Esophagus muscularis mucosa (tissue), 4 donors: ENCODE results near the gene NTSR1. TPM values are rescaled to one million over a fixed set of nuclear protein-coding genes. Genes with fewer than 3 reads are reported as not detected.

ENCODE experiments used
- DNase-seq: peaks from one replicate; pipeline ENCODE4 v3.0.0-alpha.2; 2017; ENCODE audit errors: extremely low spot score
- H3K27ac ChIP-seq, 4 donors: fragments of 200-600 bp; sonication (generic); replicated peaks in 1 of 4; 1 replicate in 3 of 4; 2 replicates in 1 of 4; pipeline ENCODE4 v1.5.1; 2016 to 2019; ENCODE audit warnings: mild to moderate bottlenecking in 1 of 4
- H3K27me3 ChIP-seq, 4 donors: fragments of 200-600 bp; sonication (generic); one replicate each; pipeline versions ENCODE4 v1.5.1 to v1.6.0; 2016 to 2019
- H3K36me3 ChIP-seq, 4 donors: fragments of 200-600 bp; sonication (generic); one replicate each; pipeline ENCODE4 v1.5.1; 2016 to 2019
- H3K4me1 ChIP-seq, 4 donors: fragments of 200-600 bp; sonication (generic); one replicate each; pipeline ENCODE4 v1.5.1; 2016 to 2019
- H3K4me3 ChIP-seq, 4 donors: fragments of 200-600 bp; sonication (generic); 1 replicate in 2 of 4; 2 replicates in 2 of 4; pipeline ENCODE4 v1.5.1; 2016 to 2019; ENCODE audit warnings: mild to moderate bottlenecking in 4 of 4, moderate library complexity in 1 of 4
- H3K9me3 ChIP-seq, 4 donors: fragments of 200-600 bp; sonication (generic); 1 replicate in 3 of 4; 2 replicates in 1 of 4; pipeline ENCODE4 v1.5.1; 2016 to 2019
- EP300 ChIP-seq: sonication (generic); formaldehyde crosslinking; IDR thresholded peaks from one replicate; pipeline ENCODE4 v1.6.1; 2017; ENCODE audit warnings: antibody characterized with exemption
- POLR2A ChIP-seq: fragments of 450-650 bp; IDR thresholded peaks from one replicate; pipeline ENCODE4 v1.6.1; 2017; ENCODE audit warnings: antibody characterized with exemption, moderate library complexity, mild to moderate bottlenecking, low read depth
- POLR2AphosphoS5 ChIP-seq, 2 donors: sonication (generic); formaldehyde crosslinking; IDR thresholded peaks; one replicate each; pipeline ENCODE4 v1.6.1; 2017; ENCODE audit warnings: antibody characterized with exemption in 2 of 2
- WGBS: methylation state at CpG from one replicate; pipeline ENCODE4 v1.1.5; 2018; 5-methylcytosine and 5-hydroxymethylcytosine counted together
- intact Hi-C: fragments of 100-400 bp; cut with DNase I; formaldehyde crosslinking; loops from one replicate; pipeline ENCODE4 v1.15.1; 2023
- total RNA-seq, 4 donors: library from RNA; depleted of rRNA; stranded (reverse); fragments of >200 nt; gene quantifications; one replicate each; pipeline versions ENCODE4 v1.1.0 to v1.2.1, GENCODE V29; 2016
- TF ChIP-seq, protein P1 (sequence below), 3 experiments: fragments of 200-600 bp in 2 of 3; fragments of 450-650 bp in 1 of 3; sonication (generic) in 2 of 3; IDR thresholded peaks; one replicate each; pipeline ENCODE4 v1.5.1; 2017 to 2019; ENCODE audit warnings: antibody characterized with exemption in 3 of 3, mild to moderate bottlenecking in 2 of 3, moderate library complexity in 1 of 3

NTSR1 gene
- total RNA-seq, 4 donors from 2014 or later, result 0.42 to 1.6 (median 0.80) TPM

DNA sequence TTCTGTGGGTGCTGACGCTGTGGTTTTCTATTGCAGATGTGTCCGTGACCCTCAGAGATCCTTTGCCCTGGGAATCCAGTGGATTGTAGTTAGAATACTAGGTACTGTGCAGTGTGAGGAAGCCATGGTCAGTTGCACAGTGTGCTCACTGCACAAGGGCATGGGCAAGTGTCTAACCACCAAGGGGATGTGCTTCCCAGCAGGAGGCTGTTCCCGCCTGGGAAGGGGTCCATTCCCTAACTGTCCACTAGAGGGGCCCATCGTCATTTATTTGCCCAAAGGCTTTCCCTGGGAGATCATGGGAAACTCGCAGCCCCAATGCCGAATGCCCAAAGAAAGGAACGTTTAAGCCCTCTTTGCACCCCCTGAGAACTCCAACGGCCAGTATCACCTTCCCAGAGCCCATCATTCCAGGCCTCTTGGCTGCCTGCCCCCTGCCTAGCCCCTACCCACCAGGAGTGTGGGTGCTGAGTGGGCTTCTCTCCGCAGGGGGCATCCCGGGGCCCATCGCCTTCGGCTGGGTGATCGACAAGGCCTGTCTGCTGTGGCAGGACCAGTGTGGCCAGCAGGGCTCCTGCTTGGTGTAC is 40.1 kb upstream of the NTSR1 start:
- no peak for DNase-seq
- peak in 1 of 2 donors; percentile 41 for TF ChIP-seq POLR2AphosphoS5 (IDR thresholded peaks at IDR 0.05)
- TF ChIP-seq EP300, result no peak
- TF ChIP-seq POLR2A, result no peak
- TF ChIP-seq, protein P1, sequence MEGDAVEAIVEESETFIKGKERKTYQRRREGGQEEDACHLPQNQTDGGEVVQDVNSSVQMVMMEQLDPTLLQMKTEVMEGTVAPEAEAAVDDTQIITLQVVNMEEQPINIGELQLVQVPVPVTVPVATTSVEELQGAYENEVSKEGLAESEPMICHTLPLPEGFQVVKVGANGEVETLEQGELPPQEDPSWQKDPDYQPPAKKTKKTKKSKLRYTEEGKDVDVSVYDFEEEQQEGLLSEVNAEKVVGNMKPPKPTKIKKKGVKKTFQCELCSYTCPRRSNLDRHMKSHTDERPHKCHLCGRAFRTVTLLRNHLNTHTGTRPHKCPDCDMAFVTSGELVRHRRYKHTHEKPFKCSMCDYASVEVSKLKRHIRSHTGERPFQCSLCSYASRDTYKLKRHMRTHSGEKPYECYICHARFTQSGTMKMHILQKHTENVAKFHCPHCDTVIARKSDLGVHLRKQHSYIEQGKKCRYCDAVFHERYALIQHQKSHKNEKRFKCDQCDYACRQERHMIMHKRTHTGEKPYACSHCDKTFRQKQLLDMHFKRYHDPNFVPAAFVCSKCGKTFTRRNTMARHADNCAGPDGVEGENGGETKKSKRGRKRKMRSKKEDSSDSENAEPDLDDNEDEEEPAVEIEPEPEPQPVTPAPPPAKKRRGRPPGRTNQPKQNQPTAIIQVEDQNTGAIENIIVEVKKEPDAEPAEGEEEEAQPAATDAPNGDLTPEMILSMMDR (IDR thresholded peaks at IDR 0.05), result peak; percentile 88 to 95 (median 91)
- peaks cover 14 to 24% (median 16%) of the 10 kb centered on the region in 4 donors for H3K4me1 ChIP-seq
- no peaks in the 10 kb centered on the region for H3K9me3 ChIP-seq
- H3K27me3 ChIP-seq, result peaks cover 0 to 22% (median under 1%) of the 10 kb centered on the region in 4 donors
- peaks cover 0 to 81% (median 5%) of the 10 kb centered on the region in 4 donors for H3K36me3 ChIP-seq
- intact Hi-C loops, result loop anchor here (1.0 to 2.0 kb wide), 2 partner anchors 123 to 140 kb away; no protein-coding TSS in a partner anchor
- no peak overlapping the region for H3K4me3 ChIP-seq
- WGBS, result 20% methylated on average over 8 of the region's 13 CpGs
- H3K27ac ChIP-seq, result no peak overlapping the region

DNA sequence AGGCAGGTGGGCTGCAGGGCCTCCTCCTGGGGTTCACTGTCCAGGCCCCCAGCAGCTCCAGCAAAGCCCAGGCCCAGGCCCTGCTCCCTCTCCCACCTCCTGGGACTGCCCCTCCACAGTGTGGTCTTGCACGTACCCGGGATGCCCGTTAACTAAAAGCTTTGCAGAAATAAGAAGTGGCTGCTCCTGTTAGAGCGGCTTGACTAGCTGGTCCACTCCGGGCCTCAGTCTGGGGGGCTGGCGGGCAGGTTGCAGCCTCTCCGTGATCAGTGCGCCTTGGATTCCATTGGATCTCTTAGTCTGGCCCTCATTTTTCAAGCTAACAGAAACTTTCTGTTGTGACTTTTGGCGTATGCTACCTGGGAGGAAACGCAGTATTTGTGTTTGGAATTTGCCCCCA is 39.4 kb upstream of the NTSR1 start:
- WGBS, result 84% methylated on average over 4 of the region's 10 CpGs
- Histone ChIP-seq H3K9me3 (no peaks in the 10 kb centered on the region), H3K4me3 (no peak overlapping the region), H3K27ac (no peak overlapping the region), H3K27me3 (peaks cover 0 to 29% (median 4%) of the 10 kb centered on the region in 4 donors), H3K4me1 (peaks cover 14 to 24% (median 16%) of the 10 kb centered on the region in 4 donors), H3K36me3 (peaks cover 0 to 74% (median 4%) of the 10 kb centered on the region in 4 donors)
- DNase-seq, result no peak
- no peak for TF ChIP-seq EP300
- no peak for TF ChIP-seq POLR2AphosphoS5 (IDR thresholded peaks at IDR 0.05)
- no peak for TF ChIP-seq POLR2A
- TF ChIP-seq, protein P1 (IDR thresholded peaks at IDR 0.05), result no peak
- intact Hi-C loops, result loop anchor here (2.0 kb wide), 1 partner anchor 140 kb away; no protein-coding TSS in a partner anchor

DNA sequence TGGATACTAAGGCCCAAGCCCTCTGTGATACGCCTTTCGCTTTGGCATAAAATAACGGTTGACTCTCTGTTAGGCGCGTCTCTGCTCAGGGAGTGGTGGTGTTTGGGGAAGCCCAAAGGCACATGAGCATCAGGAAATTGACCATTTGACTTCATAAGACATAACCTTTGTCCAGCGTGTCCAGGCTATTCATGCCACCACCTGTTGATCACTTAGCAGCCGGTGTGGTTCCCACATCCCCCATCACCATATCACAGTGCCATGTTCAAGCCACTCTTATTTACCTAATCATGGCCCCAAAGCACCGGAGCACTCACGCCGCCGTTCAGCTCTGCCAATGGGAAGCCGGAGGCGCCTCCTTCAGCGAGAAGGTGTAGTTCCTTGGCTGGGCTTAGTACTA is 38.5 kb upstream of the NTSR1 start:
- no peaks in the 10 kb centered on the region for H3K9me3 ChIP-seq
- WGBS, result 87% methylated on average over 13 of the region's 14 CpGs
- H3K36me3 ChIP-seq, result peaks cover 0 to 69% (median 4%) of the 10 kb centered on the region in 4 donors
- no peak overlapping the region for H3K4me3 ChIP-seq
- TF ChIP-seq POLR2A, result no peak
- no peak for TF ChIP-seq EP300
- TF ChIP-seq, protein P1 (IDR thresholded peaks at IDR 0.05), result no peak
- H3K27ac ChIP-seq, result no peak overlapping the region
- no peak for DNase-seq
- intact Hi-C loops, result no loop called here
- peaks cover 14 to 24% (median 14%) of the 10 kb centered on the region in 4 donors for H3K4me1 ChIP-seq
- H3K27me3 ChIP-seq, result peaks cover 0 to 35% (median 6%) of the 10 kb centered on the region in 4 donors

DNA sequence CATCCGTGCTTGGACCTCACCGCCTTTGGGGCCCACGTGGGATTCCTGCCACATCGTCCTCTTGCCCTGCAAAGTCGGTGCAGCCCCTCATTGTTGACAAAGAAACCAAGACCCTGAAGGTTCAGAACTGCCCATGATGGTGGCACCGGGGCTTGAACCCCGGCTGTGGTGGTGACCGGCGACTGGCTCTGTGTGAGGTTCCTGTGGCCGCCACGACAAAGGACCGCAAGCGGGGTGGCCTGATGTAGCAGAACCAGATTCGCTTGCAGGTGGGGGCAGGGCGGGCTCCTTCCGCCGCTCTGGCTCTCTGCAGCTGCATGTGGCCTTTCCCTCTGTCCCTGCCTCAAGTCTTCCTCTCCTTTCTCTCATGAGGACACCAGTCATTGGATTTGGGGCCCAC is 37.6 kb upstream of the NTSR1 start:
- WGBS, result 94% methylated on average over 16 of the region's 17 CpGs
- intact Hi-C loops, result no loop called here
- no peak overlapping the region for H3K4me3 ChIP-seq

More for the DNA sequence above, 37.6 kb upstream of the NTSR1 start:
- Histone ChIP-seq H3K27ac (no peak overlapping the region), H3K4me1 (peaks cover 11 to 18% (median 14%) of the 10 kb centered on the region in 4 donors), H3K36me3 (peaks cover 0 to 64% (median 4%) of the 10 kb centered on the region in 4 donors), H3K9me3 (no peaks in the 10 kb centered on the region), H3K27me3 (peaks cover 0 to 37% (median 8%) of the 10 kb centered on the region in 4 donors)
- no peak for DNase-seq
- TF ChIP-seq, protein P1 (IDR thresholded peaks at IDR 0.05), result no peak
- no peak for TF ChIP-seq EP300
- no peak for TF ChIP-seq POLR2AphosphoS5 (IDR thresholded peaks at IDR 0.05)
- TF ChIP-seq POLR2A, result no peak
